ENCODE results near the gene MAL.

DNA sequence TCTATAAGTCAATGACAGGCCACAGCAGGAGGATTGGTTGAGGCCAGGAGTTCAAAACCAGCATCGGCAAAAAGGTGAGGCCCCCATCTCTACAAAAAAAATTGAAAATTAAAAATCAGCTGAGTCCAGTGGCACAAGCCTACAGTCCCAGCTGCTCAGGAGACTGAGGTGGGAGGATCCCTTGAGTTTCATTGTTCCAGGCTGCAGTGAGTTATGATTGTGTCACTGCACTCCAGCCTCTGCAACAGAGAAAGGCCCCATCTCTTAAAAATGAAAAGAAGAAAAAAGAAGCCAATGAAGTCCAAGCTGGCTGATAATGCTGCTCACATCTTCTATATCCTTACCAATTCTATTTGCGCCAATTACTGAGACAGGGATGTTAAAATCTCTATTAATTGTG lies 57.0 kb downstream of the MAL start:
- TF ChIP-seq CTCF (IDR thresholded peaks at IDR 0.05) (no peak), POLR2A (IDR thresholded peaks at IDR 0.05) (no peak)

Measured in esophagus squamous epithelium (tissue), 4 donors.